GM10266 (cell line): ENCODE data around the gene CDKN2A.

ENCODE experiments used
- DNase-seq: peaks from one replicate; pipeline ENCODE4 v3.0.0; 2012; ENCODE audit errors: extremely low spot score
- CTCF ChIP-seq: IDR thresholded peaks from 2 replicates; pipeline ENCODE4 v1.5.1; 2012; ENCODE audit warnings: mild to moderate bottlenecking, low read depth; ENCODE audit not compliant: control insufficient read depth, insufficient read depth; ENCODE audit errors: missing control alignments

CDKN2A gene

GRCh38 chr9:22005702-22006606 lies 11.8 kb upstream of the CDKN2A start:
- DNase-seq: no peak
- TF ChIP-seq CTCF: no peak

GRCh38 chr9:22005021-22005701 lies 11.0 kb upstream of the CDKN2A start:
- no peak for DNase-seq
- TF ChIP-seq CTCF: no peak

- no peak for TF ChIP-seq CTCF
- DNase-seq: no peak
Measured at GRCh38 chr9:22002038-22002437, 7.8 kb upstream of the CDKN2A start.

GRCh38 chr9:21998026-21998425 lies 3.8 kb upstream of the CDKN2A start:
- DNase-seq: no peak
- TF ChIP-seq CTCF: no peak

- no peak for DNase-seq
- TF ChIP-seq CTCF: no peak
Measured at GRCh38 chr9:21997480-21997879, 3.3 kb upstream of the CDKN2A start.

GRCh38 chr9:21996858-21997257 lies 2.7 kb upstream of the CDKN2A start:
- no peak for TF ChIP-seq CTCF
- no peak for DNase-seq

GRCh38 chr9:21996438-21996837 lies 2.2 kb upstream of the CDKN2A start:
- TF ChIP-seq CTCF: no peak
- DNase-seq: no peak
